Measurements from ENCODE around the gene HMGN3. TPM values are rescaled to one million over a fixed set of nuclear protein-coding genes. Genes with fewer than 3 reads are reported as not detected.

The HMGN3 gene
- total RNA-seq, 1 donor from 2014 or later, result 55.0 TPM

DNA sequence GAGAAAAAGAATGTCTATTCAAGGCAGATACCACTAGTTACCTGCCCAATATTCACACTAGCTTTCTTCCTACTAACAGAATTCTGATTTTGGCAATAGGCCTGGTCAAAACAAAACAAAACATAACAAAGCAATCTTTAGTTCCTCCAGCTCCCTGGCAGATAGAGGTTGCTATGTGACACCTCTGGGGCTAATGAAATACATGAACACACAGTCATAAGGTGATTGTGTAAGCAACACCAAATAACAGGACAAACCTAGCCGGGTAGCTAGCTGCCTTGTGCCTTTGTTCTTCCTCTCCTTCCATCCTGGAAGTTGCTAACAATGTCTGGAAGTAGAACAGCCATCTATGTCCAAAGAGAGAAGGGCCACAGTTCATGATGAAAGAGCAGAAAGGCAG is 6.0 kb upstream of the HMGN3 start:
- DNase-seq (ENCODE audit: extremely low spot score, unreplicated experiment), result no peak
- Mint-ChIP-seq H3K4me3 (ENCODE audit: unreplicated experiment) (no peak overlapping the region), H3K27ac (ENCODE audit: unreplicated experiment) (no peak overlapping the region), H3K27me3 (ENCODE audit: unreplicated experiment) (peaks cover 5% of the 10 kb centered on the region), H3K36me3 (ENCODE audit: unreplicated experiment) (peaks cover 7% of the 10 kb centered on the region), H3K9me3 (ENCODE audit: unreplicated experiment) (peaks cover 10% of the 10 kb centered on the region), H3K4me1 (ENCODE audit: unreplicated experiment) (no peaks in the 10 kb centered on the region)
- TF ChIP-seq, protein P1, sequence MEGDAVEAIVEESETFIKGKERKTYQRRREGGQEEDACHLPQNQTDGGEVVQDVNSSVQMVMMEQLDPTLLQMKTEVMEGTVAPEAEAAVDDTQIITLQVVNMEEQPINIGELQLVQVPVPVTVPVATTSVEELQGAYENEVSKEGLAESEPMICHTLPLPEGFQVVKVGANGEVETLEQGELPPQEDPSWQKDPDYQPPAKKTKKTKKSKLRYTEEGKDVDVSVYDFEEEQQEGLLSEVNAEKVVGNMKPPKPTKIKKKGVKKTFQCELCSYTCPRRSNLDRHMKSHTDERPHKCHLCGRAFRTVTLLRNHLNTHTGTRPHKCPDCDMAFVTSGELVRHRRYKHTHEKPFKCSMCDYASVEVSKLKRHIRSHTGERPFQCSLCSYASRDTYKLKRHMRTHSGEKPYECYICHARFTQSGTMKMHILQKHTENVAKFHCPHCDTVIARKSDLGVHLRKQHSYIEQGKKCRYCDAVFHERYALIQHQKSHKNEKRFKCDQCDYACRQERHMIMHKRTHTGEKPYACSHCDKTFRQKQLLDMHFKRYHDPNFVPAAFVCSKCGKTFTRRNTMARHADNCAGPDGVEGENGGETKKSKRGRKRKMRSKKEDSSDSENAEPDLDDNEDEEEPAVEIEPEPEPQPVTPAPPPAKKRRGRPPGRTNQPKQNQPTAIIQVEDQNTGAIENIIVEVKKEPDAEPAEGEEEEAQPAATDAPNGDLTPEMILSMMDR (IDR thresholded peaks at IDR 0.05), result no peak

DNA sequence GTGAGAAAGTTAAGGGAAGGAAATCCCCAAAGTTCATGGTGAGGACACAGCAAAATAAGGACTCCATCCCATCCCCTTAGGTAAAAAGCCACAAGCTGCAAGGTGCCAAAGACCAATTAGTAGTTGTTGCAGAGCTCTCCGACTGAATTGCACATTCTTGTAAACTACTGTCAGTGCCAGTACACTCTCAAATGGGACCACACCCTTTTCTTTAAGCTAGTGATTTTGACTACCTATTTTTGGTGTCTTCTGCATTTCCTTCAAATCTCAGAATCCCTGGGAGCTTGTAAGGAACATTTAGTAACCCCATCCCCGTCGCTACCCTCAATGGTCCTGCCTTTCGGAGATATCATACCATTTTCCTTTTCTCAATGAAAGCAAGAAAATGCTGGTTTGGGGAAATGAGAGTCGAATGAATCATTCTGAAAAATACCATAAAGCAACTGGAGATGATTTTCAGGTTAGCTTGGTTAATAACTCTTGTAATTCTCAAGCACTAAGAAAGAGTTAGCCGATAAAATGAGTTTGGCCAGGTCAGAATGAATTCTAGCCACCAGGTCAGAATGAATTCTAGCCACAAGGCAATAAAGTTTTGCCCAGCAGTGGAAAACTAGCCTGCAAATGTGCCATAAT is 5.2 kb upstream of the HMGN3 start:
- H3K4me3 Mint-ChIP-seq (ENCODE audit: unreplicated experiment), result no peak overlapping the region
- peaks cover 5% of the 10 kb centered on the region for H3K27me3 Mint-ChIP-seq (ENCODE audit: unreplicated experiment)
- H3K27ac Mint-ChIP-seq (ENCODE audit: unreplicated experiment), result no peak overlapping the region
- H3K4me1 Mint-ChIP-seq (ENCODE audit: unreplicated experiment), result peaks cover 3% of the 10 kb centered on the region
- TF ChIP-seq, protein P1 (IDR thresholded peaks at IDR 0.05), result no peak
- H3K36me3 Mint-ChIP-seq (ENCODE audit: unreplicated experiment), result peaks cover 7% of the 10 kb centered on the region
- H3K9me3 Mint-ChIP-seq (ENCODE audit: unreplicated experiment), result peaks cover 9% of the 10 kb centered on the region
- no peak for DNase-seq (ENCODE audit: extremely low spot score, unreplicated experiment)

DNA sequence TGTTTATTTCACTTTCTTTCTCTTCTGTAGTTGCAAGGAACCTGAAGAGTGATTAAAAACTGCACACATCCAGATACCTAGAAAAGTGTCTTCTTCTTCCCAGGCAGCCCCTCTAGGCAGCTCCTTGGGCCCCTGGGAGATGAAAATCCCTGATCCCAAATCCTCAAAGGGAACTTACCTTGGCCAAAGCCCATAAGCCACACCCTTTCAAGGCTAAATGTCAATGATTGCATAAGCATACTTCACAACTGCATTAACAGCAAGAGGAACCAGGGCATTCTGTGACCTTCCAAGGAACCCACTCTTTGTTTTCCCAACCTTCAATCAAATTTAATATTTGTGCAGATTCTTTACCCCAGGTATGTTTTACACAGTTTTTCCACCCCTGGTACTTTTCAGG is 4.4 kb upstream of the HMGN3 start:
- H3K36me3 Mint-ChIP-seq (ENCODE audit: unreplicated experiment), result peaks cover 7% of the 10 kb centered on the region
- no peak overlapping the region for H3K27ac Mint-ChIP-seq (ENCODE audit: unreplicated experiment)
- no peak overlapping the region for H3K4me3 Mint-ChIP-seq (ENCODE audit: unreplicated experiment)
- TF ChIP-seq, protein P1 (IDR thresholded peaks at IDR 0.05), result no peak
- H3K4me1 Mint-ChIP-seq (ENCODE audit: unreplicated experiment), result peaks cover 4% of the 10 kb centered on the region
- peaks cover 9% of the 10 kb centered on the region for H3K9me3 Mint-ChIP-seq (ENCODE audit: unreplicated experiment)
- DNase-seq (ENCODE audit: extremely low spot score, unreplicated experiment), result no peak
- peaks cover 5% of the 10 kb centered on the region for H3K27me3 Mint-ChIP-seq (ENCODE audit: unreplicated experiment)

DNA sequence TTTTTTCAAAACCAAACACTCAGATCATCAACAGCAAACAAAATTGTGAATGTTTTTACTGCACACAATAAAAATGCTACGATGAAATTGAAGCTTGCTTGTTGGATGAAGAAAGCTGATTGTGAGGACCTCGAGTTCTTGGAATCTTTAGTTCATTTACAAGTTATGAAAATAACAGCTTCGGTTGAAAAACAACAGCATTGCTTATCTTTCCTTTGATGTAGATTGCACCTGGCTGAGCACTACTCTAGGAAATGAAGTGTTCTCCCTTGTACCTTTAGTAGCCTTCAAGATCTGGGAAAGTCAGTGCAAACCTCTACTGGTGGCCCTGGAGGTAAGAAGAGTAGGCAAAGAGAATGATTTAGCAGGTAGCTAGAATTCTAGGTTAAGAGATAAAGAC is 2.2 kb upstream of the HMGN3 start:
- Mint-ChIP-seq H3K4me3 (ENCODE audit: unreplicated experiment) (no peak overlapping the region), H3K9me3 (ENCODE audit: unreplicated experiment) (peaks cover 6% of the 10 kb centered on the region), H3K27me3 (ENCODE audit: unreplicated experiment) (no peaks in the 10 kb centered on the region), H3K36me3 (ENCODE audit: unreplicated experiment) (peaks cover 5% of the 10 kb centered on the region), H3K27ac (ENCODE audit: unreplicated experiment) (no peak overlapping the region), H3K4me1 (ENCODE audit: unreplicated experiment) (peaks cover 16% of the 10 kb centered on the region)
- DNase-seq (ENCODE audit: extremely low spot score, unreplicated experiment), result no peak
- TF ChIP-seq, protein P1 (IDR thresholded peaks at IDR 0.05), result no peak

DNA sequence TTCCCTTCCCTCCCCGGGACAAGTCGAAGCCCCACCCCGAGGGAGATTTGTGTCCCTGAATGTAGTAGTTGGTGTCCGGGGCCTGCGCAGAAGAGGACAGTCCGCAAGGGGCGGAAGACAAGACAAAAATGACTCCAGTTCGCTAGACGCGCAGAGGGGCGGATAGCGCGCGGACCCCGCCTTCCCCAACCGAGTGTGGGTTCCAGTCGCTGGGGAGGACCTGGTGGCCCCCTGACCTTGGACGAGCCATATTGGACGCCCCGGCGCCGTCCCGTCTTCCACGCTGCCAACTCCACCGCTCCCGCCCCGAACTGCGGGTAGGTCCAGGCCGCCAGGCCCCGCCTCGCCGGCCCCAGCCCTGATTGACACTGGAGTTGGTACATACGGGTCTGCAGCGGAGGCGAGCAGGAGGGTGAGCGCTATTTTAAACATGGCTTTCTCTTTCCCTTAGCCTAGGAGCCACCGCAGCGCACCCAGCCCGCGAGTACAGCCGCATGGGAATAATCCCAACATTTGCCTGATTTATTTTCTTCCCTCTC is 802 bp downstream of the HMGN3 start:
- DNase-seq (ENCODE audit: extremely low spot score, unreplicated experiment), result peak; percentile 94
- Mint-ChIP-seq H3K36me3 (ENCODE audit: unreplicated experiment) (peaks cover 5% of the 10 kb centered on the region), H3K27me3 (ENCODE audit: unreplicated experiment) (no peaks in the 10 kb centered on the region), H3K9me3 (ENCODE audit: unreplicated experiment) (peaks cover 6% of the 10 kb centered on the region), H3K4me1 (ENCODE audit: unreplicated experiment) (peaks cover 16% of the 10 kb centered on the region), H3K27ac (ENCODE audit: unreplicated experiment) (peak overlapping the region; percentile 93), H3K4me3 (ENCODE audit: unreplicated experiment) (peak overlapping the region; percentile 99)
- TF ChIP-seq, protein P1 (IDR thresholded peaks at IDR 0.05), result peak; percentile 46
